CD4-positive, alpha-beta T cell treated with Interleukin-15 for 1 hour (primary cell): ENCODE results near the gene TMEM184B.
A peak's percentile ranks its signal among the peaks of the same experiment; 100 is the strongest.

Experiments
- DNase-seq: peaks from one replicate; pipeline ENCODE4 v3.0.0-alpha.2; 2020

TMEM184B gene

DNA sequence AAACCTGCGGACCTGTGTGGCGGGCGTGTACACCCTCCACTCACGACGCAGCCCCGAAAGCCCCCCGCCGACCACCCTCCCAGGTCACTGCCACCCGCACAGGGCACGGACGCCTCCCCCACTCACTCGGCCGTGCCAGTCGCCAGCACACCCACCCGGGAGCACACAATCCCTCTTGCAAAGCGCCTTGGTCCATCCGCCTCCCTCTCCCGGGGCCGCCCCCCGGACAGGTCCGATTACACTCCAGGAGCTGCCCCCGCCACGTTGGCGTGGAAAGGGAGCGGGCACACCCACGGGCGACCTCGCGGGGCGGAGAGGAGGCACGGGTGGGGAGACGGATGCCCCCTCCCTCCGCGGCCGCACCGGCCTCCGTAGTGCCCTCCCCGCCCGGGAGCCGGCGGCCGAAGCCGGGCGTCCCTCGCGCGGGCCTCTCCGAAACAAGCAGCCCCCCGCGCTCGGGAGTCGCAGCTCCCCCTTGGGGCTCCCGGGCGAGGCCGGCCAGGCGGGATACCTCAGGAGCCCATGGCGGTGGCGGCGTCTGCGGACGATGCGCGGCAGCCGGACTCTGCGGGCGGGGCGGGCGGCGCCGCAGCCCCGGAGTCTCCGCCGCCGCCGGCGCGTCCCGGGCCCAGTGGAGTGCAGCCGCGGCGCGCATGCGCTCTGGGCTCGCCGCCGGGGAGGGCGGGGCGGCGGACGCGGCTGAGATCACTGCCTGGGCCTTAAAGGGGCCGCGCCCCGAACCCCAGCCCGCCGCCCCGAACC, at the start of gene TMEM184B:
Gene TMEM184B, minus strand, starts transcription at position 638 of the 762 bp plus-strand sequence. CDS start 25,049 bp downstream, outside the sequence.
- peak; percentile 85 for DNase-seq

DNA sequence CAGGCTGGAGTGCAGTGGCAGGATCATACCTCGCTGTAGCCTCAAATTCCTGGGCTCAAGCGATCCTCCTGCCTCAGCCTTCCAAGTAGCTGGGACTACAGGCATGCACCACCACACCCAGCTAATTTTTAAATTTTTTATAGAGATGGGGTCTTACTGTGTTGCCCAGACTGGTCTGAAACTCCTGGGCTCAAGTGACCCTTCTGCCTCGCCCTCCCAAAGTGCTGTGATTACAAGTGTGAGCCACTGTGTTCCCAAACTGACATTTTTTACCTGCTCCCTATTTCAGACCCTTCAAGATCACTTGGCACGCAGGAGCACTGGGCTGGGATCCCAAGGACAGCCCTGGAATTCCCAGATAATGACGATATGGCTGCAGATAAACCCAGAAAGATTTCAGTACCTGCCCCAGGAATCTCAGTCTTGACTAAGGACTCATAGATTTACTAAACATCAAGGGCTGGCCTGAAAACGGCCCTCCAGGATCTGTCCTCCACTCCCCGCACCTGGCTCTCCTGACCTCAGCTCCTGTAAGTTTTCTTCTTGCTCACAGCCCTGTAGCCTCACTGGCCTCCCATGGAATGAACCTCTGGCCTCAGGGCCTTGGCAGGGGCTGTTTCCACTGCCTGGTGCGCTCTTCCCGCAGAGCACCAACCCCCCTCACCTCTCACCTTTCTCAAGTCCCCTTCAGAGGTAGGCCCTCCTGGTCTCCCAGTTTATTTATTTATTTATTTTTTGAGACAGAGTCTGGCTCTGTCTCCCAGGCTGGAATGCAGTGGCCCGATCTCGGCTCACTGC, 48.0 kb upstream of the TMEM184B start:
- no peak for DNase-seq

DNA sequence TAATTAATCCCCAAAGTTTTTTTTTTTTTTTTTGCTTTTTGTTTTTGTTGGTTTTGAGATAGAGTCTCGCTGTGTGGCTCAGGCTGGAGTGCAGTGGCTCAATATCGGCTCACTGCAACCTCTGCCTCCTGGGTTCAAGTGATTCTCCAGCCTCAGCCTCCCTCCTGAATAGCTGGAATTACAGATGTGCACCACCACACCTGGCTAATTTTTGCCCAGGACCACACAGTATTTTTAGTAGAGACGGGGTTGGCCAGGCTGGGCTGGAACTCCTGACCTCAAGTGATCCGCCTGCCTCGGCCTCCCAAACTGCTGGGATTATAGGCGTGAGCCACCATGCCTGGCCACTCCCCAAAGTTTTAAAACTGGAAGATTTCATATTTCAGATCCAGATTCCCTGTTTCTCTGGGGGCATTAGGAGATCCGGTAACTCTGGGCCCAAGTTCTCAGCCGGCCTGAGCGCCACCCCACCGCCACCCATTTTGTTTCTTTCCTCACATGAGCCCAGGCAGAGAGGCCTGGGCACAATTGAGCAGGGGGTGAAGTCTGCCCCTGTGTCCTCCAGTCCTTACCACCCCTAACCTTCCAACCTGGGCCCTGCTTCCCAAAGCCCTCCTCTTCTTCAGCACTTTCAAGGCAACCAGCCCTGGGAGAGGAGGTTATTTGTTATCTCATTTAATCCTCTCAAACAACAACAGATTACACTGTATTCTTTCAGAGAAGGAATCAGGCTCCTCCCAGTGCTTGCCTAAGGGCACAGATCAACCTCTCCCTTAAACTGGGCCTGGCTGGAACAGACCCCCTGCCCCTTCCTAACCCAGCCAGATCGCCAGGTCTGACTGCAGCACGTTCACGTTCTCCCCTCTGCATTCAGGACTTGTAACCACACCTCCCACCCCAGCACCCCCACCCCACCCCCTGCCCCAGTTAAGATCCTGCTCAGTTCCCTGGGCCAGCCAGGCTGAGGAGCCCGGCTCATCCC, 46.3 kb upstream of the TMEM184B start:
- DNase-seq: no peak

DNA sequence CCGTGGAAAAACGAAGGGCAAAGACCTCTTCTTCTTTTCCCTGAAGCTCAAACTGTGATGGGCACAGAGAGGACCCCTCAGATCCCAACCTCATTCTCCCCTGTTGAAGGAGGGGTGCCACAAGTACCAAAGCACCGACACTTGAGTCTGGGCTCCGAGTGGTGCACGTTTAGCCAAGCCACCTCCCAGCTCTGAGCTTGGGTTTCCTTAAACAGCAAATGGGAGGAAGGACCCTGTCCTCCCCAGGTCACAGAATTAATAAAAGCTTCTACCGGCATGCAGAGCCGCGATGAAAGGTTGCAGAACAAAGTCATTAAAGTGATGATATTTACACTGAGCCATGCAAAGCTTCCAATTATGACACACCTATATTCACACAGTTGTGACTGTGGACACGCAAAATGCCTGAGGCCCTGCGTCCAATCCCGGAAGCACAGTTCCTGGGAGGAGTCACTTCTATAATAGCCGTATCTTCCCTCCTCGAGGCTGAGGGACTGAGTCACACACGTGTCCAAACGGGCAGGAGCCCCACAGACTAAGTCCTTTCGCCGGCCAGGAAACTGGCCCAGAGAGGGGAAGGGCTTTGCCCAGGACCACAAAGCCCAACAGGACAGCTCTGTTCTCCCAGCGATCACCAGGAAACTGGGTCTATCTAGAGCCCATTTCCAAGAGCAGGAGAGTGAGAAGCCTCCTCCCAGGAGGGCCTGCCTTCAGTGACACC, 45.3 kb upstream of the TMEM184B start:
- DNase-seq: peak; percentile 31

DNA sequence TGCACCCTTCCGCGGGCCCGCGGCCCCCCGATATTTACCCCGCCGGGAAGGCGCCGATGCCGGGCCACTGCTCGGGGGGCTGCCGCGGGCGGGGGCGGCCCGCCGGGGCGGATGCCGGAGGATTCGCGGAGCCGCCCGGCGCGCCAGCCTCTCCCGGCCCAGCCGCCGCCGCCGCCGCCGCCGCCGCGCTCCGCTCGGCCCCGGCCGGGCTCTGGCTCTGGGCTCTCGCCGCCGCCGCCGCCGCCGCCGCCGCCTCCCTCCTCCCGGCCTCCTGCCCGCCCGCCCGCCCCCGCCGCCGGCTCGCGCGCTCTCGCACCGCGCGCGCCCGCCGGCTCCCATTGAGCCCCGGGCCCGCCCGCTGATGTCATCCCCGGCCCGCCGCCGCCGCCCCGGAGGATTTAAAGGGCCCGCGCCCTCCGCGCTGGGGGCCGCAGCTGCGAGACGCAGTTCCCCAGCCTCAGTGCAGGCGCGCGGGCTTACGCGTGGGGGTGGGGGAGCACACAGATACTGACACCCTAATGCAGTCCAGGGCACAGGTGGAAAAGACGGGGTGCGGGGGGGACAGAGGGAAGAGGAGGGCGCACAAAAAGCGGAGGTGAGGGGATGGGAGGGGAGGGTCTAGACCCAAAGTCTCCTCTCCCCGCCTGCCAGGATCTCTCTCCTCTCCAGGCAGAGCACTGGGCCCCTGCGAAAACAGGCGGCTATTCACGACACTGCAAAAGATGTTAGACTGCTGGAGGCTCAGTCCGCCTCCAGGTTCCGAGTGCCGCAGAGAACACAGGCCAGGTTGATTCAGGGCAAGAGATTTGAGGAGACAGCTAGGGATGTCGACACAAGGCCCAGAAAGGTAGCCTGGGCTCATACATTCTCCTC, 44.5 kb upstream of the TMEM184B start, which contains the start of gene CSNK1E:
Gene CSNK1E, minus strand, starts transcription at position 312 of the 873 bp plus-strand sequence. CDS start 3,276 bp downstream, outside the sequence.
- DNase-seq: peak; percentile 77

DNA sequence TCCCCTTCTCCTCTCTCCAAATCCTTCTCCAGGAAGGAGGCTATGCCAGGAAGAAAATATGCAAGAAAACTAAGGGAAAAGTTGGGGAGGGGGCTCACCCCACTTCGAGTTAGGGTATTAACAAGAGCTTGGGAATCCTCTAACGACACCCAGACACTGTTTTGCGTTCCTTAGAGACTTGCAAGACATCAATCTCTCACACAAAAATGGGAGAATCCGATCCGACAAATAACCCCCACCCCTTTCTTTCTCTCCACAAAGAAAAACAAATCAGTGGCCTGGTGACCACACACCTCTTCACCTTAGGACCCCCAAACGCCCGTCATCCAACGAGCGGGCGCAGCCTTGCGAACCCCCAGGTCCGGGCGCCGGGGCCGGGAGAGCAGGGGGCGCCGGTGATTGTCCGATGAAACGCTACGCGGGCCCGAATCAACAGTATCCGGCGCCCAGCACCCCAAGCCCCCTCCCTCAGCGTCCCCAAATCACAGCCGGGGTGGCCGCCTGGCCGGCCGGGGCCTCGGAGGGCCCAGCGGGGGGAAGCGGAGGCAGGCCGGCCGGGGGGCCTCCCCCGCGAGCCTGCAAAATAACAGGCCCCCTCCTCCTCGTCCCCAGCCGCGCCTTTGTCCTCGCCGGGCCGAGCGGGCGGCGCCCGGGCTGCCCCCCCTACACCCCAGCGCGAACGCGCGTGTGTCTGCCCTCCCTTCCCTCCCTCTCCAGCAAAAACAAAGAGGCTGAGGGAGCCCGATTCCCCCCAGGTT, 43.7 kb upstream of the TMEM184B start:
- DNase-seq: peak; percentile 51

DNA sequence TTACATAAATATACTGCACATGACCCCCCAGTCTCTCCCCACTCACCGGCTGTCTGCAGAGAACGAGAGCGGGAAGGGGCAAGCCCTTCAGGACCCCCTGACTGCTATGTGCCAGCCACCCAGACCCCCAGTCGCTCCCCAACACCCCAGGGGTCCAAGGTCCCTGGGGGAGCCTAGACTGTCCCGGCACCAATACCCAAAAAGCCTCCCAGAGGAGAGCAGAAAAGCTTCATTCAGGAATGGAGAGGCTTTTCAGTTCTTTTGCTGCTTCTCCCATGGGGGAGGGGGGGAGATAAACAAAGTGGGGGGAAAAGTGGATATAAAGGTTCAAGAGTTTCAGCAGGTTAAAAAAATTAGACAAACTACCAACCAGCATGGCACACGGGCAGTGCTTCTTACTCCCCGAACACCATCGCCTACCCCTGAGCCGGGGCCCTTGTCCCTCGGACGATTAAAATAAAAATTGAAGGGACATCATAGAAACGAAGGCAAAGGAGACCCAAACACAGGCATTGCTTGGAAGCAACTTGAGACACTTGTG, 43.1 kb upstream of the TMEM184B start:
- no peak for DNase-seq

DNA sequence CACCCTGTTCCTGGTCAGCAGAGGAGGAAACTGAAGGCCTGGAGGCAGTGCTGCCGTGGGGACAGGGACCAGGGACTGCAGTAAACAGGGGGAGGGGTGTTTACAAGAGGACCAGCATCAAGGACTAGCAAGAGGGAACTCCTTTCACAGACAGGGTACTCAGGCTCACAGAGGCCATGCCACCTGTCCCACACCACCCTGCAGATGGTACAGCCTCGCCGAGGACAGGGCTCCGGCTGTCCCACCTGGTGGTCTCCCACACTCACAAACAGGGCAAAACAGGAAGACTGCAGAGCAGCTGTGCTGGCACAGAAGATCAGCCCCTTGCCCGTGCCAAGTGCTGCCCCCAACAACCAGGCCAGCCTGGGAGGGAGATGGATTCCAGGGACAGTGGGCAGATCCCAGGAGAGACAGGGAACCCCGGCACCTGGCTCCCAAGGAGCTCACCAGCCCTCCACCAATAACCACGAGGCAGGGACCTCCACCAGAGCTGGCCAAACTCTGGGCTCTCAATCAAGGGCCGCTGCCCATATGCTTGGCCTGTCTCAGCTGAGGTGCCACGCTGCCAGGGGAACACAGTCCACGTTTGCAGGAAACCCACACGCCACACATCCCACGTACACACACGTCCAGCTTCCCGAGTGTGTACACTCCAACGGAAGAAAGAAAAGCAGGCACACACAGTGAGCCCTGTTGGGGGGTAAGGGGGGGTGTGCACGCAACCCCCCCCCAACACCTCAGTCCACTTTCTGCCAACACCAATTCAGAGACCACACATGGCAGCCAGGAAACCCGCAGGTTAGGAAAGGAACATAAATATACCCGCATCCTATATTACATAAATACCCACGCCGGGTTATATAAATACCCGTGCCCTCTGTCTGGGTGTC, 42.4 kb upstream of the TMEM184B start:
- peak; percentile 28 for DNase-seq

DNA sequence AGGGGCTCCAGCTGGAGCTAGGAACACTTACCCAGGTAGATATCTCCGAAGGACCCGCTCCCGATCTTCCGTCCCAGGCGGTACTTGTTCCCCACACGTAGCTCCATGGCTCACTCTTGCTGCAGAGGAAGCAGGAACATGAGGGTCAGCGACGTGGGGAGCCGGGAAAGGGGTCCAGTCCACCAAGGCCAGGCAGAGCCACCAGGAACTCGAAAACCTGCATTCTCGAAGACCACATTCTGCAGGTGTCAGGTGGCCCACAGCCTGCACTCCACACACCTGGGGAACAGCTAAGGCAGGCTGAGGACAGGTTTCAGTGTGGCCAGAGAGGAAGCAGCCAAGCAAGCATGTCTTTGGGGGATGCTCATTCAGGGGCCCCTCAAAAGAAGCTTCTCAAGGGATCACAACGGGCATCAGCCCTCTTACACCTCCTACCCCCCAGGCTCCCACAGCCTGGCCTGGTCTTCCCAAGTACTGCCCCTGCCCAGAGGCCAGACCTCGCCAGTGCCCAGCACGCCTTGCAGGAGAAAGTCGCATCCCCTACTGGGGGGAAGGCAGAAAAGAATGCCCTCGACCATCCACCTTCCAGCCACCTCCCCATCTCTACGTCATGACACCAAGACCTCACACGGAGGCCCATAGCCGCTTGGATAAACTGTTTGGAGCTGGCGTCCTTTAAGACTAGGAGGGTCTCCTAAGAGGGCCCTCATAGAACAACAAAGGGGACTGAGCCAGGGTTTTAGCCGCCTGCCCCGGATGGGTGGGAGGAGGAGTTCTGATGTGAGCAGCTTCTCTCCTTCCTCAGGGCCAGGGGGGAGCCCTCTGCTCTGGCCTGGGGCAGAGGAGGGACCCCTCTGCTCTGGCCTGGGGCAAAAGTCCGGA, 41.5 kb upstream of the TMEM184B start:
- no peak for DNase-seq

DNA sequence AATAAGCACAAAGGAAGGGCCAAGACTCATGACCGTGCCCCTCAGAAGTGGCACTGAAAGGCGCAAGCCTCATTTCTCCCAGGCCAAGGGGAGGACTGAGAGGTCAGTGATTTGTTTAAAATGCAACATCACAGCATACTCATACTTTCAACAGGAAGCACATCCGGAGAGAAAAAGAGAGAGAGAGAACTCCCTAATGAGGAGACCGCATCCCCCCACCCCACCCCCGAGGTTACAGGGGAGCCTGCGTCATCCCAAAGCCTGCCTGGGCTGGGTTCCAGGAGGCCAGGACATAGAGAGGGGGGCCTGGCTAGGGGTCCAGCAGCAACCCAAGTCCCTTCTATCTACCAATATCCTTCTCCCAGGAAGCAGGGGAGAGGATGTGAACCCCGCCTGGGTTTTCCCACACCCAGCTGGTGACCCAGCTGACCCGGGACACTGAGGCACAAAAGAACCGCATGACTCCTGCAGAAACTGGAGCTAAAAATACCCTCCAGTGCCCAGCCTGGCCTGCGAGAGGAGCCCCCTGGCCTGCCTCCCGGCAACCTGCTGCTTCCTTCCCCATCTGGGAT, 40.7 kb upstream of the TMEM184B start:
- no peak for DNase-seq

DNA sequence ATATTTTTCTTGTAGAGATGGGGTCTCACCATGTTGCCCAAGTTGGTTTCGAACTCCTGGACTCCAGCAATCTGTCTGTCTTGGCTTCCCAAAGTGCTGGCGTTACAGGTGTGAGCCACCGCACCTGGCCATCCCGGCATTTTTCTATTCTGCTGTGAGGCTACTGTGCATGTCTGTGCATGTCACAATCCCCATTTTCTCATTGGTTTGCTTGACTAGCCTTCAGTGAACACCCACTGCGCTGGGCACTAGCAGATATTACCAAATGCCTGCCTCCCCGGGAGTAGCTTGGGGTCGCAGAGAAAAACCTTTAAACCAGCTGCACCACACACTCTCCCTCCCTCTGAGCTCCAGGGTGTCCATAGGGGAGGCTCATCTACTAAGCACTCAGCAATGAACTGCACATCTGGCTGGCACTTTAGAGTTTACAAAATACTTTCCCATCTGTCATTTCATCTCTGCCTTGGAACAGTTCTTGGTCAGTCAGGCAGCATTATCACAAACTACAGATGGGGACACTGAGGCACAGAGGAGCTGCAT, 39.5 kb upstream of the TMEM184B start:
- no peak for DNase-seq

DNA sequence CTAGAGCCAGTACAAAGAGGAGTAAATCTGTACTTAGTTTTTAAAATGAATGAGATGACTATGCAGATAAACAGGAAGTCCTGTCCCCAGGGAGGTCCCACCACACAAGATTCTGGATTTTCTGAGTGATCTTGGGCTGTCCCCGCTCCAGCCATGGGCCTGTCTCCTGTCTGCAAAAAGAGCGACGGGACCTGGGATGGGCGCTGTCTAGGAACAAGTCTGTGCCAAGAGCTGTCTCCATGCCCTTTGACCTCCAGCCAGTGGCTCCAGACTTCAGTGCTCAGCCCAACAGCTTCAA, 38.5 kb upstream of the TMEM184B start:
- DNase-seq: no peak

DNA sequence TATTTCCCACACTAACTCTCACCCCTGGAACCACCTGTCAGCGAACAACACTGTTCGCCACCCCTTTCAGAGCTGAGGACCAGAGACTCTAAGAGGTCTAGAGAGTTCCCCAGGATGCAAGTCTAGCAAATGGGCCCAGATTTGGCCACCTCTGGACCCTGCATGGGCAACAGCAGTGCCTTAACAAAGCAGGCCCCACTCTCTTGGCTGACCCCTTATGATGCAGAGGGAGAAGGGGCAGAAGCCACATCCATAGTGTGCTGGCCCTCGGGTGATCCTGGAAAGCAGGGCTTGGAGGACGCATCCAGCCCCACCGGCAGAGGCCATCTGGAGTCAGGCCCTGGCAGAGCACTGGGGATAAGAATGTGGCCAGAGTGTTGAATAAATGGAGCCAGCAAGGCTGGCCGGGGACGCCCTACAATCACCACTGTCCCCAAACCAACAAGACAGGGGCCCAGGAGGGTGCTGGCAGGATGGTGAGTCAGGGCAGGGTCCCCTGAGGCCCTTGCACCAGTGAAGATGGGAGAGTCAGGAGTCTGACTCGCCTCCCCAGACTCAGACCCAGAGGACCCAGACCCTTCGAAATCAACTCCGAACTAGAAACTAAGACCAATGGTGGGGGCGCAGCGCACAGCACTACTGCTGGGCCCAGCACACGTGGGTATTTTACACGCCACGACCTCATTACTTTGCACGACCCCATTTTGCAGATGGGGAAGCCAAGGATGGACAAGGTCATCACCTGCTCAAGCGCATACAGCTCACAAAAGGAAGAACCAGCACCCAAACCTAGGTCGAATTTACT, 37.9 kb upstream of the TMEM184B start:
- no peak for DNase-seq

DNA sequence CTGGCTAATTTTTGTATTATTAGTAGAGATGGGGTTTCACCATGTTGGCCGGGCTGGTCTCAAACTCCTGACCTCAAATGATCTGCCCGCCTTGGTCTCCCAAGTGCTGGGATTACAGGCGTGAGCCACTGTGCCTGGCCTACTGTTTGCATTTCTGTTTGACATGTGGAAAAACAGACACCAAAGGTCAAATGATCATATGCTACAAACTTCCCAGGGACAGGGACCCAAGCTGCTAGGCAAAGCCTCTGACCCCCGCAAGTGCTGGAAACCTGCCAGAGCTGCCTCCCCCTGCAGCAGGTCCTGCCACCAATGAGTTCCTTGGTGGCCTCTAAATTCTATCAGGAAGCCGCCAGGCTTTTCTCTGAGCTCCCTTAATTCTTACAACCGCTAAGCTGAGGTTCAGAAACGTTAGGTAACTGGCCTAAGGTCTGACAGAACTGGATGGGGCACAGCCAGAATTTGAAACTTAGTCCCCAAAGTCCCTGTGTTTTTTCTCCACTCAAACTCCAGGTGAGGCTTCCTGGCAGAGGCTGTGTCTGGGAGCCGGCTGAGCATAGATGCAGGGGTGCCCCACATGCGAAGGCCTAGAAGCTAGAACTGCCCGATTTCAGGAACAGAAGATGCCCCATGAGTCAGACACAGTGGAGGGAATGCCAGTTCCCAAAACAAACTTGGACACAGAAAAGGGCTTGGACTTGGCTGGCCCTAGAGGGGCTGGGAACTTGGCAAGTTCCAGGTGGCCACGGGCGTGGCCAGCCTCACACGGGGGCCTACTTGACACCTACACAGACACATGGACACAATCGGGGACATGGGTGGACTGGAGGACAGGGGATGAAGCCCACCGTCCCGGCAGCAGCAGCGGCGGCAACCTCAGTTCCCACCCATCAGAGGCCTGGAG, 37.1 kb upstream of the TMEM184B start:
- no peak for DNase-seq

DNA sequence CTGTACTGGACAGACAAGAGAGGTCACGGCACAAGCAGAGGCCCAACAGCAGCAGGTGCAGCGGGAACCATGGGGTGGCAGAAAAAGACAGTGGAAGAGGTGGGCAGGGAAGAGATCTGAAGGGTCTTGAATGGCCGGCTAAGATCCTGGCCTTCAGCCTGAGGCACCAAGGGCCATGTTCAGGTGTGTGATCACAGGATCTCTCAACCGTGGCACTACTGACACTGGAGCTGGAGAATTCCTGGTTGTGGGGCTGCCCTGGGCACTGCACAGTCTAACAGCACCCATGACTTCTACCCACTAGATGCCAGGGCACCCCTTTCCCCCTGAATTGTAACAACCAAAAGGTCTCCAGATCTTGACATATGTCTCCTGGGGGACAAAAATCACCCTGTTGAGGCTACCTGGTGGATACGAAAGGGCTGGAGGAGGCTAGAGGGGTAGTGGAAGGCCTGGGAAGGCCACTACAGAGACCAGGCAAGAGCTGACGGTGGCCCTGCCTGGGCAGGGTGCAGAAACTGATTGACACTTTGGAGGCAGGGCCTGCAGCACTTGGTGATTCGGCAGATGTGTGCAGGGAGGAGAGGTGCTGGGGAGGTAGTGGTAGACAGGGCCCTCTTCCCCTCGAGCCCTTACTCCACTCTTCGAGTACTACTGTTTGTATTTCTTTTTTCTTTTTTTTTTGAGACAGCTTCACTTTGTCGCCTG, 36.1 kb upstream of the TMEM184B start:
- DNase-seq: no peak
